ENCODE data around the gene SULT2B1. TPM values are rescaled to one million over a fixed set of nuclear protein-coding genes. Genes with fewer than 3 reads are reported as not detected.
A peak's percentile ranks its signal among the peaks of the same experiment; 100 is the strongest.

SULT2B1 gene
- total RNA-seq, 1 donor from 2014 or later, result not detected

DNA sequence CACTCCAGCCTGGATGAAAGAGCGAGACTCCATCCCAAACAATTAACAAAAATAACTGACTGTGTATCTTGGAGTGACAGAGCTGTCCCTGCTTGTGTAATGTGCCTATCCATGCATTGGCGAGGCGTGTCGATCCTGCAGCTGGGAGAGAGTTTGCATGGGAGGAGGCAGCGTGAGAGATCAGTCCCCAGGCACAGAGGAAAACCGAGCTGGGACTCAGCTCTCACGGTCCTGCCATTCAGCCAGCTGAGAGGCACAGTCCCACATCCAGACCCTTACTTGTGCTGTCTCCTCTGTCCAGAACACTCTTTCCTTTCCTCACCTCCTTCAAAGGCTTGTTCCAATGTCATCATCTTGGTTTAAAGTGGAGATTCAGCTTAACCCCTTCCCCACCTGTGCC lies 11.9 kb upstream of the SULT2B1 start:
- no peak overlapping the region for H3K27ac Mint-ChIP-seq
- H3K4me3 Mint-ChIP-seq (ENCODE audit: low read depth), result no peak overlapping the region
- no peaks in the 10 kb centered on the region for H3K36me3 Mint-ChIP-seq (ENCODE audit: insufficient read depth)
- H3K27me3 Mint-ChIP-seq, result no peaks in the 10 kb centered on the region
- DNase-seq (ENCODE audit: low spot score, unreplicated experiment), result no peak
- H3K4me1 Mint-ChIP-seq (ENCODE audit: low read depth), result no peaks in the 10 kb centered on the region
- TF ChIP-seq CTCF (IDR thresholded peaks at IDR 0.05; ENCODE audit: unreplicated experiment), result no peak
- H3K9me3 Mint-ChIP-seq (ENCODE audit: low read depth), result no peaks in the 10 kb centered on the region

- Mint-ChIP-seq H3K9me3 (ENCODE audit: low read depth) (no peaks in the 10 kb centered on the region), H3K4me1 (ENCODE audit: low read depth) (no peaks in the 10 kb centered on the region), H3K4me3 (ENCODE audit: low read depth) (no peak overlapping the region), H3K27me3 (no peaks in the 10 kb centered on the region), H3K36me3 (ENCODE audit: insufficient read depth) (no peaks in the 10 kb centered on the region), H3K27ac (no peak overlapping the region)
- DNase-seq (ENCODE audit: low spot score, unreplicated experiment), result no peak
- no peak for TF ChIP-seq CTCF (IDR thresholded peaks at IDR 0.05; ENCODE audit: unreplicated experiment)
Observed at GRCh38 chr19:48541813-48542212, 10.2 kb upstream of the SULT2B1 start.

DNA sequence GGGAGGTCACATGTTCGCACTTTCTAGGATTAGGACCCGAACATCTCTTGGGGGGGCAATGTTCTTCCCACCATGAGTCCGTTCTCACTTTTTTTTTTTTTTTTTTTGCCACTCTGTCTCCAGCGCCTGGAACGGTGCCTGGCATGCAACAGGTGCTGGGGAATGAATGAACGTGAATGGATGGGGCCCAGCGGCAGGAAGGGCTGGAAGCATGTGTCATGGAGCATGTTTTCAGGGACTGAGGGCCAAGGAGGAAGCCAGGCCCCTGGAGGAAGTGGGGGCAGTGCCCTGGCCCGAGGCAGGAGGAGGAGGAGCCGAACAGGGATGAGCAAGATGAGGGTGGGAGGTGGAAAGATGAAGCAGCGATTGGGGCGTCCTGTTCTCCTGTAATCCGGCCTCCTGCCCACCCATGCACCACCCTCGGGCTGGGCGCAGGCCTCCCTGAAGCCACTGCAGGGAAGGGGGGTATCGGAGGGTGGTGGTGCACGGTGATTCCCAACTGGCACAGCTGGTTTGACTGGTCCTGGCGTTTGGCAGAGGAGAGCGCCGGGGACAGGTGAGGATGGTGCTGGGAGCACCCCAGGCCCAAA lies 8.8 kb upstream of the SULT2B1 start:
- no peak for TF ChIP-seq CTCF (IDR thresholded peaks at IDR 0.05; ENCODE audit: unreplicated experiment)
- H3K36me3 Mint-ChIP-seq (ENCODE audit: insufficient read depth), result no peaks in the 10 kb centered on the region
- H3K9me3 Mint-ChIP-seq (ENCODE audit: low read depth), result no peaks in the 10 kb centered on the region
- peak overlapping the region; percentile 41 for H3K27ac Mint-ChIP-seq
- no peak for DNase-seq (ENCODE audit: low spot score, unreplicated experiment)
- H3K4me1 Mint-ChIP-seq (ENCODE audit: low read depth), result no peaks in the 10 kb centered on the region
- no peak overlapping the region for H3K4me3 Mint-ChIP-seq (ENCODE audit: low read depth)
- no peaks in the 10 kb centered on the region for H3K27me3 Mint-ChIP-seq

- Mint-ChIP-seq H3K27me3 (no peaks in the 10 kb centered on the region), H3K27ac (no peak overlapping the region), H3K9me3 (ENCODE audit: low read depth) (no peaks in the 10 kb centered on the region), H3K36me3 (ENCODE audit: insufficient read depth) (no peaks in the 10 kb centered on the region), H3K4me1 (ENCODE audit: low read depth) (no peaks in the 10 kb centered on the region), H3K4me3 (ENCODE audit: low read depth) (no peak overlapping the region)
- no peak for TF ChIP-seq CTCF (IDR thresholded peaks at IDR 0.05; ENCODE audit: unreplicated experiment)
- DNase-seq (ENCODE audit: low spot score, unreplicated experiment), result no peak
Observed at GRCh38 chr19:48544856-48545750, 6.9 kb upstream of the SULT2B1 start.

- no peak for DNase-seq (ENCODE audit: low spot score, unreplicated experiment)
- Mint-ChIP-seq H3K9me3 (ENCODE audit: low read depth) (no peaks in the 10 kb centered on the region), H3K27ac (no peak overlapping the region), H3K4me1 (ENCODE audit: low read depth) (no peaks in the 10 kb centered on the region), H3K27me3 (no peaks in the 10 kb centered on the region), H3K36me3 (ENCODE audit: insufficient read depth) (no peaks in the 10 kb centered on the region), H3K4me3 (ENCODE audit: low read depth) (no peak overlapping the region)
- TF ChIP-seq CTCF (IDR thresholded peaks at IDR 0.05; ENCODE audit: unreplicated experiment), result no peak
Observed at GRCh38 chr19:48547722-48548121, 4.2 kb upstream of the SULT2B1 start.

Data from progenitor cell of endocrine pancreas (in vitro differentiated cells).